HG03520 (cell line): ENCODE measurements around the gene AKAIN1.

Source experiments
- ATAC-seq: cut with Tn5 transposase; IDR thresholded peaks from one replicate; pipeline ENCODE4 v1.9.1; 2021; ENCODE audit warnings: mild to moderate bottlenecking, moderate library complexity; ENCODE audit not compliant: unreplicated experiment

Gene AKAIN1

GRCh38 chr18:5162111-5162510 is 34.9 kb downstream of the AKAIN1 start:
- ATAC-seq, result no peak

DNA sequence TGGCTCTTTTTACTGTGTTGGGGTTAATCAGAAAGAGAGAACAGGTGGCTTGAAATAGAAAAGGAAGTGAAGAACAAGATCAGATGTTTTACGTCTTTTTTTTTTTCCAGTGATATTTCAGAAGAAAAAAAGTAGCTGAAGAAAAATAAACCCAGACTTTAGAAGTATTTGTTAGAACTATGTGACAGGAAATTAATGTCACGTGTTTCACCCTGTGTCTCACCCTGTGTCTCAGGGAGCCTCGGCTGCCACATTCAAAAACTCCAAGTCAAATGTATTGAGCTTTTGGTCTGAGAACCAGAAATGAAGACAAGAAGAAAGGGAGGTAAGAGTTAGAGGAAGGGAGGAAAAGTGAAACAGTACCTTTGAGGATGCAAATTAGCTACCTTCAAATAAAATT is 38.0 kb downstream of the AKAIN1 start:
- no peak for ATAC-seq

GRCh38 chr18:5158587-5158986 is 38.5 kb downstream of the AKAIN1 start:
- ATAC-seq, result no peak

- ATAC-seq, result no peak
Observed at GRCh38 chr18:5158172-5158571, 38.9 kb downstream of the AKAIN1 start.

GRCh38 chr18:5155907-5156287 is 41.2 kb downstream of the AKAIN1 start:
- no peak for ATAC-seq

DNA sequence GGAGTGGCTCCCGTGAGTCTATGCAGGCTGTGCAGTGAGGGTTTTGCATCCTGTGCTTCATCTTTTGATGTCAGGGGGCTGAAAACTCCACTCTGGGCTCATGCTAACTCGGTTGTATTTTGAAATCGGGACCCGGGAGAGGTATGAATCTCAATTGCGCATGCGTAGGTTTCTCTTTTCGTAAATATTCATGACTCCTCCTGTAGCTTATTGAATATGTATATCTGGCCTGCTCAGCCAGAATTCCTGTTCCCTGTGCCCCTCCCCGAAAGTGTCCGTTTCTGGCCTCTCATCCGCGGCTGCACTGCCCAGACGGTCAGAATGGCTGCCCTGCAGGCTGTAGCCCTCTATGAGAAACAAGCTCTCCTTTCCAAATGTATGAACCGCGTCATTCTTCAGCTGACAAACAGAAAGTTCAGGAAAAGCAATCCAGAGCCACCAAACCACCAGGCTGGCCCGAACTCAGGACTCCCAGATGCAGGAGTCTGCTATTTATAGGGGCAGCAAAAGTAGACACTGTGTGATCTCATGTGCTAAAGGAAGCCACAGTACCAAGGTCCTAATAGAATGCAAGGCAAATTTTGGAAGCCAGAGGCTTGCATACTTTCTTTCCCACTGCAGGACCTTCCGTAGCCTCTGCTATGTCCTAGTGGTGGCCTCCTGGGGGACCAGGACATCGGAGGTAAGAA is 41.7 kb downstream of the AKAIN1 start:
- no peak for ATAC-seq

- no peak for ATAC-seq
Observed at GRCh38 chr18:5152343-5153020, 44.6 kb downstream of the AKAIN1 start.

GRCh38 chr18:5150894-5151293 is 46.2 kb downstream of the AKAIN1 start:
- ATAC-seq, result no peak

GRCh38 chr18:5146093-5146492 is 51.0 kb downstream of the AKAIN1 start:
- no peak for ATAC-seq

DNA sequence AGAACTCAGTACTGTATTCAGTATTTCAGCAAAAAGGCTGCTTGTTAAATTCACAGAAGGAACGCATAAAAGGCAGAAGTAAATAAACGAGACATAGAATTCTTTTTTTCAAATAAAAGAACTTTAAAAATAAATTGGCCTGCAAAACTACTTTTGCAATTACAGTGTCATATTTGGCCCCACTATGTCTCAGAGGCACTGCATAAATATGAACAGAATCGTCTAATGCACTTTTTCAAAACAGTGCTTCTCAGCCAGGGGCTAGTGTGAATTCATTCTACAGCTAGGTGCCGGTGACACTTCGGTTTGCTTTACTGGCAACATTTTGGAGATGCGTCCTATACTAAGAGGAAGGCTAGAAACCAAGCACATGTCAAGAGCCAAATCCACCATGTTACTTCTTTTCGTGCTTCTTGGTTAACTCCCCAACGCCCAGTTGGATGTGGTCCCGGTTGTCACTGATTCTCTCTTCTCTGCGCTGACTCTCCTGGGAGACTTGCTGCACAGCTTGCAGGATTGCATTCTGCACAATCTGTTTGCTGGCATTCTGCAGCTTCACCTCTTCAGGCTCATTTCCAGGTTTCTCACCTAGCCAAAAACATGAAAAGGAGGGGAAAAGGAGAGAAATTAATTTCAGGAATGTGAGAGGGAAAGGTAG is 51.8 kb downstream of the AKAIN1 start:
- no peak for ATAC-seq

GRCh38 chr18:5144629-5145028 is 52.4 kb downstream of the AKAIN1 start:
- ATAC-seq, result no peak

DNA sequence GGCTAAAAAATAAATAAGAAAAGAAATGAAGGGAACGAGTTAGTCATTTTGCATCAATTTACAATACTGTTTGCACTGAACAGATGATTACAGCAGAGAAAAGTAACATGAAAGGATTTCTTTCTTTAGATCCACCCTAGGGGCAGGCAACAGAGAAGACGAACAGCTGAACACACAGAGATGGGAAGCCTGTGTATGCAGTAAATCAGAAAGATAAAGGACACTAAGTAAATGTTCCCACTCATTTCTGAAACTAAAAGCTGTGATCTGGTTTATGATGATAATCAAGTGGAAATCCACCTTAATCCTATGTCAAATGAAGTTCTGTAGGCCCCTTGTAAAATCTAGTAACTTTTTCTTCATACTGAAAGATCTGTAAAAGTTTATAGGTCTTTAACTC is 54.2 kb downstream of the AKAIN1 start:
- ATAC-seq, result no peak

DNA sequence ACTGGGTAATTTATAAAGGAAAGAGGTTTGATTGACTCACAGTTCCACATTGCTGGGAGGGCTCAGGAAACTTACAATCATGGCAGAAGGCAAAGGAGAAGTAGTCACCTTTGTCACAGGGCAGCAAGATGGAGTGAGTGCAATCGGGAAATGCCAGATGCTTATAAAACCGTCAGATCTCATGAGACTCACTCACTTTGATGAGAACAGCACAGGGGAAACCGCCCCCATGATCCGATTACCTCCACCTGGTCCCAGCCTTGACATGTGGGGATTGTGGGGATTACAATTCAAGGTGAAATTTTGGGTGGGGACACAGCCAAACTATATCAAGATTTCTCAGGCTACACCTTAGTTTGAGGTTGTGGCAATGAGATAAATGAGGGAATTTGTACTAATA is 54.9 kb downstream of the AKAIN1 start:
- no peak for ATAC-seq

- ATAC-seq, result no peak
Observed at GRCh38 chr18:5137261-5137660, 59.8 kb downstream of the AKAIN1 start.

GRCh38 chr18:5132987-5133386 is 64.1 kb downstream of the AKAIN1 start:
- no peak for ATAC-seq

GRCh38 chr18:5122272-5122671 is 74.8 kb downstream of the AKAIN1 start:
- ATAC-seq, result no peak

- ATAC-seq, result no peak
Observed at GRCh38 chr18:5110266-5110665, 86.8 kb downstream of the AKAIN1 start.

- ATAC-seq, result no peak
Observed at GRCh38 chr18:5107988-5108387, 89.1 kb downstream of the AKAIN1 start.

- no peak for ATAC-seq
Observed at GRCh38 chr18:5106730-5107129, 90.3 kb downstream of the AKAIN1 start.

DNA sequence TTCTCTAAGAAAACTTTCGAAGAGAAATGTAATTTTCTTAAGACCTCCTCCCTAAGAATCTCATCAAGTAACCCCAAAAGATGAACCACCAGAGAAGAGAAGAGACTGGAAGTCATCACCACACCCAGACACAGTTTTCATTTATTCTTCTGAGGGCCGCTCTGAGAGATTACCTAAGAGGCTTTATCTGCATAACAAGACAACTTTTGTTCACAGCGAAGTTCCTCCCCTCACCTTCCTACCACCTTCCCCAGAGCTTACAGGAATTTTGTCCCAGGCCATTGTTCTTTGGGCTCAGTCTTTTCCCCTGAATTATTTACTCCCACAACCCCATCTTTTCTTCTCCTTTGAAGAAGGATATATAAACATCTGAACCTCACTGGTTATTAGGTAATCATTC is 92.8 kb downstream of the AKAIN1 start:
- no peak for ATAC-seq

DNA sequence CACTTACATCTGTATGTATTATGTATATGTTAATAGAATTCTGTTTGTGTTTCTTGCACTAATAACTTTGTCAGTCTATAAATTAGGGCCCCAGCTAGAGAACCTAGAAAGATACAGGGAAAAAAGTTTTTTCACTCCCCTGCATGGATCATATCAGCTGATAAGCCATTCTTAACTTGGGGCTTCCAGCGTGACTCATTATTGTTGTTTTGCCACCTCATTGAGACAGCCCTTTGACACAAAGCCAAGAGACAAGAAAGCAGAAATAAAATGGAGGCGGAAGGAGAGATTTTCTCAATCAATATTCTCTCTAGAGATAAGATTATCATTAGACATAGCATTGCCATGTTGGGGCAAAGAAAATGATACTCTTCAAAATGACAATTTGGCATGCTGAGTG is 93.4 kb downstream of the AKAIN1 start:
- no peak for ATAC-seq

DNA sequence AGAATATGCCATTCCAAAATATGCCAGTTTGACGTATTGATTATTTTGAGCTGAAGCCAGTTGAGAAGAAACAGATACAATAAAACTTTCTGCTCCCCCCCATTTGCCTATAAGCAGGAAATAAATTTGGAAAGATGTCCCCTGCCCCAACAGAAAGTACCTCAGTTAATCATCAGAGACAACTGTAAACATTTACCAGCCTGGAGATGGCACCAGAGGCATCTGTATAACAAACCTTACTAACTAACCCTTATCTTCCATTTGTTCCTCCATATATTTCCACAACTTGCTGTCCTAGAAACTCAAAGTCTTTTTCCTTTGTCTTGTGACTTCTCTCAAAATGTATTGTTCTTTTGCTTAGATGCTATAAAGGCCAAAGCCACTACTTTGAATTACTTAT is 93.8 kb downstream of the AKAIN1 start:
- ATAC-seq, result no peak
